ENCODE results near the gene VPS4B. TPM values are rescaled to one million over a fixed set of nuclear protein-coding genes. Genes with fewer than 3 reads are reported as not detected.
"Not testable (repeated sequence)": the region's sequence is repeated elsewhere in the genome, so short reads cannot be mapped to it uniquely, and the experiment has no call there.

The VPS4B gene
- total RNA-seq, 6 donors from 2014 or later = 24.1 to 63.7 (median 37.9) TPM

DNA sequence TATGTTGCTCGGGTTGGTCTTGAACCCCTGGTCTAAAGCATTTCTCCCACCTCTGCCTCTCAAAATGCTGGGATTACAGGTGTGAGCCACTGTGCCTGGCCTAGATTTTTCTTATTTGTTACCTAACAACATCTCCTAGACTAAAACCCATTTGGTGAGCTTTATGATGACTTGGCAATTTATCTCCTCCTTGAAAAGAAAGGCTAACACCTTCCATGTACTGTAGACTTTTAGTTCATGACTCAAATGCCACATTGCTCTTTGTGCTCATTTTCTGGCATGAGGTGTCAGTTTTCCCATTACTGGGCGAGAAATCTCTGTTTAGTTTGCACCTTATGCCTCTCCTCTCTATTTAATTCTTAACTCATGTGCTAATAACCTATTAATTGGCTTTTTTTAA is 42.2 kb upstream of the VPS4B start:
- Histone ChIP-seq H3K4me3 (no peak overlapping the region), H3K36me3 (no peaks in the 10 kb centered on the region), H3K27me3 (no peaks in the 10 kb centered on the region), H3K9me3 (no peaks in the 10 kb centered on the region), H3K4me1 (no peaks in the 10 kb centered on the region), H3K27ac (no peak overlapping the region)
- no peak for ATAC-seq (ENCODE audit: low FRiP score in 2 of 2)
- DNase-seq = no peak
- TF ChIP-seq POLR2AphosphoS5 (IDR thresholded peaks at IDR 0.05) = no peak
- no peak for TF ChIP-seq EP300 (IDR thresholded peaks at IDR 0.05)
- TF ChIP-seq, protein P1, sequence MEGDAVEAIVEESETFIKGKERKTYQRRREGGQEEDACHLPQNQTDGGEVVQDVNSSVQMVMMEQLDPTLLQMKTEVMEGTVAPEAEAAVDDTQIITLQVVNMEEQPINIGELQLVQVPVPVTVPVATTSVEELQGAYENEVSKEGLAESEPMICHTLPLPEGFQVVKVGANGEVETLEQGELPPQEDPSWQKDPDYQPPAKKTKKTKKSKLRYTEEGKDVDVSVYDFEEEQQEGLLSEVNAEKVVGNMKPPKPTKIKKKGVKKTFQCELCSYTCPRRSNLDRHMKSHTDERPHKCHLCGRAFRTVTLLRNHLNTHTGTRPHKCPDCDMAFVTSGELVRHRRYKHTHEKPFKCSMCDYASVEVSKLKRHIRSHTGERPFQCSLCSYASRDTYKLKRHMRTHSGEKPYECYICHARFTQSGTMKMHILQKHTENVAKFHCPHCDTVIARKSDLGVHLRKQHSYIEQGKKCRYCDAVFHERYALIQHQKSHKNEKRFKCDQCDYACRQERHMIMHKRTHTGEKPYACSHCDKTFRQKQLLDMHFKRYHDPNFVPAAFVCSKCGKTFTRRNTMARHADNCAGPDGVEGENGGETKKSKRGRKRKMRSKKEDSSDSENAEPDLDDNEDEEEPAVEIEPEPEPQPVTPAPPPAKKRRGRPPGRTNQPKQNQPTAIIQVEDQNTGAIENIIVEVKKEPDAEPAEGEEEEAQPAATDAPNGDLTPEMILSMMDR (IDR thresholded peaks at IDR 0.05) = no peak
- TF ChIP-seq POLR2A (IDR thresholded peaks at IDR 0.05) = no peak
- 94 to 98% methylated on average over 2 of the region's 2 CpGs for WGBS, 2 donors

DNA sequence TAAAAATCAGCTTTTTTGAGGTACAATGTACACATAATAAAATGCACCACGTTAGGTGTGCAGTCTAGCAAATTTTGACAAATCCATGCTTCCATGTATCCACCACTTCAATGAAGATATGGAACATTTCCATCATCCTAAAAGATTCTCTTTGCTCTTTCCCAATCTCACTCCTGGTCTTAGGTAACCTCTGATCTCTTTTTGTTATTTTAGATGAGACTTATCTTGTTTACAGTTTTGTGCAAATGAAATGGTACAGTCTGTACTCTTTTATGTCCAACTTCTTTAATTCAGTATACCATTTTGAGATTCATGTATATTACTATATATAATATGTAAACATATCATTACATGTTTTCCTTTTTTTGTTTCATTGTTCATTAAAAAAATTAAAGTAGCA is 38.1 kb upstream of the VPS4B start:
- Histone ChIP-seq H3K27me3 (no peaks in the 10 kb centered on the region), H3K27ac (no peak overlapping the region), H3K4me1 (no peaks in the 10 kb centered on the region), H3K9me3 (no peaks in the 10 kb centered on the region), H3K4me3 (no peak overlapping the region), H3K36me3 (no peaks in the 10 kb centered on the region)
- ATAC-seq (ENCODE audit: low FRiP score in 2 of 2) (no peak), DNase-seq (no peak)
- TF ChIP-seq EP300 (IDR thresholded peaks at IDR 0.05) = no peak
- TF ChIP-seq POLR2AphosphoS5 (IDR thresholded peaks at IDR 0.05) = no peak
- TF ChIP-seq, protein P1 (IDR thresholded peaks at IDR 0.05) = no peak
- 45 to 50% methylated on average over 1 of the region's 1 CpG for WGBS, 2 donors

DNA sequence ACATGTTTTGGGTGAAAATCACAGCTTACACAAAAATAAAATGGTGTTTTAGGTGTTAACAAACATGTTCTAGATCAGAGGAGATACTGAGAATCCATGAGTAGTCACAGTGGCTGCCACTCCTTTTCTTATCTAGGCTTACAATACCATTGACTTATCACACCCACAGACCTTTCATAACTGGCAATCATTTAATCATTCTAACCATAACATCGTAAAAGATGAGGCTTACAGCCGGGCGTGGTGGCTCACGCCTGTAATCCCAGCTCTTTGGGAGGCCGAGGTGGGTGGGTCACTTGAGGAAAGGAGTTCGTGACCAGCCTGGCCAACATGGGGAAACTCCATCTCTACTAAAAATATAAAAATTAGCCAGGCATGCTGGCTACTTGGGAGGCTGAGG is 35.7 kb upstream of the VPS4B start:
- no peak for DNase-seq
- no peaks in the 10 kb centered on the region for H3K27me3 ChIP-seq
- no peaks in the 10 kb centered on the region for H3K4me1 ChIP-seq
- H3K36me3 ChIP-seq = no peaks in the 10 kb centered on the region
- no peak for ATAC-seq (ENCODE audit: low FRiP score in 2 of 2)
- no peak overlapping the region for H3K4me3 ChIP-seq
- WGBS, 2 donors = 75 to 77% methylated on average over 6 of the region's 6 CpGs
- no peaks in the 10 kb centered on the region for H3K9me3 ChIP-seq
- TF ChIP-seq POLR2A (IDR thresholded peaks at IDR 0.05) (no peak), EP300 (IDR thresholded peaks at IDR 0.05) (no peak), POLR2AphosphoS5 (IDR thresholded peaks at IDR 0.05) (no peak)
- TF ChIP-seq, protein P1 (IDR thresholded peaks at IDR 0.05) = no peak
- H3K27ac ChIP-seq = no peak overlapping the region

DNA sequence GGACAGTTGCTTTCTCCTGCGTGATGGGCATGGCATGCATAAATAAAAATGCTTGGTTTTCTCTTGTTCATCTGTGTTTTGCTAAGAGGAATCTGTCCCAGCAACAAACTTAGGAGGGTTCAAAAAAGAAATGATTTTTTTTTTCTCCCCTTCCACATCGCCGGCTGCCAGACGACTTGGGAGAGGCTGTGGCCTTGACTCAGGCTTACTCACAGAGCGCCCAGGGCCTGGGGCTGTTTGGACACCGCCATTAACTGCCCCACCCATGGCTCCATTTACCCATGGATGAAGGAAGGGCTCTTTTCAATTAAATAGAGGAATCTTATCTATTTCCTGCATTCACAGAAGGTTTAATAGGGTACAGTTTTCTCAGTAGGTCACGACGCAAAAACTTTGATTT is 32.2 kb upstream of the VPS4B start:
- ATAC-seq (ENCODE audit: low FRiP score in 2 of 2) = peak in 1 of 2 donors; percentile 56
- DNase-seq = no peak
- no peaks in the 10 kb centered on the region for H3K27me3 ChIP-seq
- H3K36me3 ChIP-seq = no peaks in the 10 kb centered on the region
- no peaks in the 10 kb centered on the region for H3K4me1 ChIP-seq
- H3K4me3 ChIP-seq = no peak overlapping the region
- TF ChIP-seq POLR2A (IDR thresholded peaks at IDR 0.05) (no peak), POLR2AphosphoS5 (IDR thresholded peaks at IDR 0.05) (no peak), EP300 (IDR thresholded peaks at IDR 0.05) (no peak)
- TF ChIP-seq, protein P1 (IDR thresholded peaks at IDR 0.05) = no peak
- no peaks in the 10 kb centered on the region for H3K9me3 ChIP-seq
- WGBS, 2 donors = 93 to 94% methylated on average over 8 of the region's 8 CpGs
- no peak overlapping the region for H3K27ac ChIP-seq

DNA sequence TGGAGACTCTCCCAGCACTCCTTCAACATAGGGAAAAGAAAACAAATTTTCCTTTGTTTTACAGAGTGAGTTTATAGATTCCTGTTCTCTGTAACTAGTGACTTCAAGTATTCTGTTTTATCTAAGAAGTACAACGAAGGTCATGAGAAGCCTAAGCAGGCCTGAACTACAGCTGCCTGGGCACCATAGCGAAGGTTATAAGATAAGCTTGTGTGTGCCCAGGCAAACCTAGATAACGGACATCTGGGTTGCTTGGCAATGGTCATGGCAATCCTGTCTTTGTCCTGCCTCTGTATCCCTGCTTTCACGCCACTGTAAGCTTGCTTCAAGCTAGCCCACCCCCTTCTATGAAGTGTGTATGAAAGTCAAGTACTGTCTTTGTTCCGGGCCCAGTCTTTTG is 30.5 kb upstream of the VPS4B start:
- H3K36me3 ChIP-seq; H3K27me3 ChIP-seq; H3K9me3 ChIP-seq; ATAC-seq (ENCODE audit: low FRiP score in 2 of 2); DNase-seq; H3K4me3 ChIP-seq; H3K27ac ChIP-seq; H3K4me1 ChIP-seq: not testable (repeated sequence)
- WGBS, 2 donors = 79 to 85% methylated on average over 5 of the region's 5 CpGs
